ENCODE results near the gene GRXCR2.

- TF ChIP-seq CTCF (IDR thresholded peaks at IDR 0.05) (no peak), POLR2AphosphoS5 (IDR thresholded peaks at IDR 0.05; ENCODE audit: low read depth, low read length) (no peak)
These were observed 54.2 kb downstream of the GRXCR2 start for GRCh38 chr5:145818604-145819003.
